Thymus (tissue), 11 donors: Measurements from ENCODE around the gene LGR6. TPM values are rescaled to one million over a fixed set of nuclear protein-coding genes. Genes with fewer than 3 reads are reported as not detected.

ENCODE experiments used
- DNase-seq, 9 donors: peaks; one replicate each; pipeline ENCODE4 v3.0.0-alpha.2; 2013; ENCODE audit warnings: low spot score in 9 of 9, low read depth in 6 of 9, missing footprints in 1 of 9
- H3K27ac ChIP-seq, 2 donors: one replicate each; pipeline ENCODE4 v1.5.1; 2013; ENCODE audit warnings: control low read depth in 1 of 2, low read depth in 1 of 2, low read length in 1 of 2, mild to moderate bottlenecking in 1 of 2, moderate library complexity in 1 of 2
- H3K27me3 ChIP-seq, 2 donors: one replicate each; pipeline ENCODE4 v1.5.1; 2013; ENCODE audit warnings: low read length in 1 of 2; ENCODE audit not compliant: control insufficient read depth in 2 of 2, insufficient read depth in 1 of 2
- H3K36me3 ChIP-seq, 2 donors: one replicate each; pipeline ENCODE4 v1.5.1; 2013; ENCODE audit warnings: low read length in 1 of 2, mild to moderate bottlenecking in 1 of 2, moderate library complexity in 1 of 2; ENCODE audit not compliant: control insufficient read depth in 2 of 2, insufficient read depth in 2 of 2
- H3K4me1 ChIP-seq, 2 donors: one replicate each; pipeline ENCODE4 v1.5.1; 2013; ENCODE audit warnings: low read length in 2 of 2; ENCODE audit not compliant: control insufficient read depth in 2 of 2, insufficient read depth in 2 of 2
- H3K4me3 ChIP-seq, 2 donors: one replicate each; pipeline ENCODE4 v1.5.1; 2013; ENCODE audit warnings: low read length in 2 of 2, control low read depth in 1 of 2, mild to moderate bottlenecking in 1 of 2
- H3K9me3 ChIP-seq, 2 donors: one replicate each; pipeline ENCODE4 v1.5.1; 2013; ENCODE audit warnings: low read length in 1 of 2, mild to moderate bottlenecking in 1 of 2; ENCODE audit not compliant: control insufficient read depth in 2 of 2, insufficient read depth in 1 of 2
- WGBS: extraction: QIAGEN DNeasy Blood & Tissue Kit; methylation state at CpG from one replicate; pipeline ENCODE4 v1.1.7; 2013; 5-methylcytosine and 5-hydroxymethylcytosine counted together
- polyA plus RNA-seq: library from polyadenylated mRNA; stranded (reverse); fragments of 200-250 nt; gene quantifications from one replicate; pipeline ENCODE4 v1.2.3, GENCODE V29; 2013
- total RNA-seq: library from RNA; stranded (reverse); fragments of 120-200 nt; gene quantifications from one replicate; pipeline ENCODE4 v1.2.4, GENCODE V29; 2013
- donor health status: healthy.

Gene LGR6
- total and polyA plus RNA-seq, 2 donors, result 0.05 to 1.0 TPM

DNA sequence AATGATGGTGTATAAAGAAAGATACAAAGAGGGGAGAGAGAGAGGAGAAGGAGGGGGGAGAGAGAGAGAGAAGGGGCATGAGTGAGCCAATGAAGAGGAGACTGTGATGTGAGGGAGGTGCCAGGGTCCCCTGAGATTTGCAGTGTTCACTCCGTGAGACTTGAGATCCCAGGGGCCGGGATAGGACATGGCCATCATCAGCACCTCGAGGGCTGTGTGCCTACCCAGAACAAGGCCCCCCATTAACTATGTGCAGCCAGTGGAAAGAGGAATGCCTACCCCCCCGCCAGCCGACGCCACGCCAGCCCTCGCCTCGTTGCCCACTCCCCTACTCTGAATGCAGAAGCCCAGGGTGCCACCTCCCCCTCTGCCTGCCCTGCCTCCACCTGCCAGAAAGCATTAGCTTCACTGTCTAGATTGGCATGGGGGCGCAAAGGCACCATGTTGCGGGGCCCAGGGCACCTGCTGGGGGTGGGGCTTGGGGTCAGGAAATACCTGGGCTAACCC, 14.8 kb downstream of the LGR6 start:
- 94% methylated on average over 11 of the region's 11 CpGs for WGBS
- Histone ChIP-seq H3K27me3 (peaks cover 0 to 59% of the 10 kb centered on the region in 2 donors), H3K4me3 (no peak overlapping the region), H3K9me3 (peaks cover 0 to 3% of the 10 kb centered on the region in 2 donors), H3K27ac (no peak overlapping the region), H3K4me1 (no peaks in the 10 kb centered on the region), H3K36me3 (no peaks in the 10 kb centered on the region)
- DNase-seq, result no peak

DNA sequence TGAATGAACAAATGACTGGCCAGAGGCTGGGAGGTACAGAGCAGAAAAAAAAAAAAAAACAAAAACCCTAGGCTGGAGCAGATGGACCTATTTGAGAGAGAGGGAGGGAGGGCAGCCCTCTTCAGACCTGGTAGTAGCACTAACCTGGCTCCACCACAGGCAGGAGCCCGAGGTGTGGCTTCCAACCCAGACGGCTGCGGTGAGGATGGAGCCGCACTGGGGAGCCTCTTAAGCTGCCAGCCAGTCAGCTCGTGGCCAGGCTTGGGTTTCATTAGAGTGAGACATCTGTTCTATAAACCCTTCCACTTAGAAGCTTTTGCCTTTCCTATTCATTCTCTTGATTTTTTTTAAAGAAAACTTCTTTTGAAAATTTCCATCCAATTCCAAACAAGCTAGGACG, 16.8 kb downstream of the LGR6 start:
- no peaks in the 10 kb centered on the region for H3K4me1 ChIP-seq
- H3K4me3 ChIP-seq, result no peak overlapping the region
- no peak overlapping the region for H3K27ac ChIP-seq
- H3K36me3 ChIP-seq, result no peaks in the 10 kb centered on the region
- DNase-seq, result no peak
- WGBS, result 58% methylated on average over 6 of the region's 6 CpGs
- H3K27me3 ChIP-seq, result peaks cover 11 to 79% of the 10 kb centered on the region in 2 donors
- H3K9me3 ChIP-seq, result peaks cover 0 to 3% of the 10 kb centered on the region in 2 donors

DNA sequence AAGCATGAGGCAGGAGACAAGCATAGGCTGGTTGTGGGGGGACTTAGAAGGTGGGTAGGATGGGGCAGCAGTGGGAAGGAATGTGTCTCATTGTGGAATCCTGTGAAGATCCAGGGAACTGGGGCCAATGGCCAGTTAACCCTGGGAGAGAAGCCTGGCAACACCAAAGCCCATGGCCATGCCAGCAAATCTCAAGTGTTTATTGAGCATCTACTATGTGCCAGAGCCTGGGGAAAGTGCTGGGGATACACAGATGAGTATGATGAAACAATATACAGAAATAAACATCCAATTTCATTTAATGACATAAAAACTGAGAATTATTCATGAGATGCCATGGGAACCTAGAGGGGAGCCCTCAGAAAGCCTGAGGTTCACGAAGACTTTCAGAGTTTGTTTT, 17.4 kb downstream of the LGR6 start:
- Histone ChIP-seq H3K36me3 (no peaks in the 10 kb centered on the region), H3K4me1 (no peaks in the 10 kb centered on the region), H3K4me3 (no peak overlapping the region), H3K9me3 (peaks cover 0 to 3% of the 10 kb centered on the region in 2 donors), H3K27ac (no peak overlapping the region), H3K27me3 (peaks cover 11 to 85% of the 10 kb centered on the region in 2 donors)
- 100% methylated on average over 1 of the region's 1 CpG for WGBS
- DNase-seq, result no peak

DNA sequence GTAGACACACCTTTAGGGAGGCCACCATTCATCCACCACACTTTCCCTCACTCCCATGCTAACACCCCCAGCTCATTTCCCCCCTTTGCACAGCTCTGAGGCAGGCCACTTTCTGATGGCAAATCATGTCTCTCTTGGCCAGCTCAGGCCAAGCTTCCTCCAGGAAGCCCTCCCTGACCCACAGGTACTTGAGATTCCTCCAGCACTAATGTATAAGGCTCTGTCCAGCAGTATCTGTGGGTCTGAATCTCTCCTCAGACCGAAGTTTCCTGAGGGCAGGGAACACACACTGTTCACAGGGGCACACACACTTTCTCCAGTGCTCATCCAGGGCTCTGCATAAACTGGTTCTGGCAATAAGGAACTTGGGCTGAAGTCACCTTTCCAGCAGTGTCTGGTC, 19.2 kb downstream of the LGR6 start:
- Histone ChIP-seq H3K27me3 (peaks cover 11 to 95% of the 10 kb centered on the region in 2 donors), H3K4me3 (no peak overlapping the region)
- WGBS, result 89% methylated on average over 1 of the region's 1 CpG

DNA sequence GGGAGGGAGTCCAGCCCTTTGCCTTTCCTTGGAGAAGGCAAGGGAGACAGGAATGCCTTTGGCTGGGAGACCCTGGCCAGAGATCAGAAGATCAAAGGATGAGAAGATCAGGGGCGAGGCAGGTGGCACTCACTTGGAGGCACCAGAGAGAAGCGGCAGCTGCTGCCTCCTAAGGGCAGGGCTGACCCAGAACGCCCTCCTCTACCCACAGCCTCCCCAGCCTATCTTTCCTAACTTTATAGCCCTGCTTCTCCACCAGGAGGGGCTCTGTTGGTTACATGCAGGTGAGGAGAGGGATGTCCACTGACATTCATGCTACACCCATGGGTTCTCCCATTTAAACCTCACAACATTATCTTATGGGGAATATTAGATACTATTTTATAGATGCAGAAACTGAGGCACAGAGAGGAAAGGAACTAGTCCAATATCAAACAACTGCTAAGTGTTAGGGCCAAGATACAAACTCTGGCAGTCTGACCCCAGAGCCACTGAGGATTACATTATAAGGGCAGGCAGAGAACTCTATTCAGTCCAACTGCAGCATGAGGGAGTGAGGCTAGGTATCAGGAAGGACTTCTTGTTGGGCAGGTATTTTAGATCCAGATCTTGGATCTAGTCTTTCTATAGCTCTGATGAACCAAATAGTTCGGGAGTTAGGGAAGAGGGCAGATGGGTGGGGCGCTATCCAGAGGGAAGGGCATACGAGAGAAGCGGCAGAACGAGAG, 19.9 kb downstream of the LGR6 start:
- no peak for DNase-seq
- Histone ChIP-seq H3K4me1 (no peaks in the 10 kb centered on the region), H3K27me3 (peaks cover 11 to 95% of the 10 kb centered on the region in 2 donors), H3K27ac (no peak overlapping the region), H3K4me3 (peak overlapping the region in 1 of 2 donors; percentile 36), H3K9me3 (peaks cover 0 to 2% of the 10 kb centered on the region in 2 donors), H3K36me3 (no peaks in the 10 kb centered on the region)
- 50% methylated on average over 8 of the region's 8 CpGs for WGBS

More for the DNA sequence above, 19.2 kb downstream of the LGR6 start:
- DNase-seq, result no peak
- Histone ChIP-seq H3K9me3 (peaks cover 0 to 3% of the 10 kb centered on the region in 2 donors), H3K36me3 (no peaks in the 10 kb centered on the region), H3K4me1 (no peaks in the 10 kb centered on the region), H3K27ac (no peak overlapping the region)

DNA sequence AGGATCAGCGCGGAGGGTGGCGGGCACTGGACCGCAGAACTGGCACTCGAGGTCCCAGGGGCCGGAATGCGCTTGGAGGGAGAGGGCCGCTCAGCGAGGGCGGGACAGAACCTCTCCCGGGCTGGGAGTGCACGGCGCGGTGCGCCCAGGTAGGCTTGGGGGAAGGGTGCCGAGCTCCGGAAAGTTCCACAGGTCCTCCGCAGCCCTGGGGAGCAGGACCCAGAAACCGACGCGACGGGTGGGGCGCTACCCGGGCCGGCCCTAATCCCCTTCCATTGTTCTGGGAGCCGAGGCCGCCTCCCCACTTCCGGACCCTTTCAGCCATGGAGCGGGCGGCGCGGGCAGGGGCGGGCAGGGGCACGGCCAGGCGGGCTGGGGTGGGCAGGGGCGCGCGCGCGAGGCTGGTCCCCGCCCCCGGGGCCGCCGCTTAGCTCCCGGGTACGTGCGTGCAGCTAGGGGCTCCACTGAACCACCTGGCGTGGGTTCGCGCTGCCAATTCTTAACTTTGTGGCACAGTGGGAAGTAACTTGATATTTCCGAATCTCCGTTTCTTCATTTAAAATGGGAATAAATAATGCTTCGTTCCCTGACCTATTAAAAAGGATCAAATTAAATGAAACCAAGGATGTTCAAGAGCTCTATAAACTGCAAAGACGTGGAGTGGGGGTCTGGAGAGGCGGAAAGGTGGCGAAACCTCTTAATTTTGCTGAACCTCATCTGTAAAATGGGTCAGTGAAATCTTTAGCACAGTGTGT, 20.7 kb downstream of the LGR6 start:
- Histone ChIP-seq H3K4me3 (peak overlapping the region in 1 of 2 donors; percentile 36), H3K9me3 (no peaks in the 10 kb centered on the region), H3K4me1 (no peaks in the 10 kb centered on the region), H3K36me3 (no peaks in the 10 kb centered on the region), H3K27ac (no peak overlapping the region), H3K27me3 (peaks cover 11 to 97% of the 10 kb centered on the region in 2 donors)
- WGBS, result 6% methylated on average over 56 of the region's 56 CpGs
- no peak for DNase-seq

DNA sequence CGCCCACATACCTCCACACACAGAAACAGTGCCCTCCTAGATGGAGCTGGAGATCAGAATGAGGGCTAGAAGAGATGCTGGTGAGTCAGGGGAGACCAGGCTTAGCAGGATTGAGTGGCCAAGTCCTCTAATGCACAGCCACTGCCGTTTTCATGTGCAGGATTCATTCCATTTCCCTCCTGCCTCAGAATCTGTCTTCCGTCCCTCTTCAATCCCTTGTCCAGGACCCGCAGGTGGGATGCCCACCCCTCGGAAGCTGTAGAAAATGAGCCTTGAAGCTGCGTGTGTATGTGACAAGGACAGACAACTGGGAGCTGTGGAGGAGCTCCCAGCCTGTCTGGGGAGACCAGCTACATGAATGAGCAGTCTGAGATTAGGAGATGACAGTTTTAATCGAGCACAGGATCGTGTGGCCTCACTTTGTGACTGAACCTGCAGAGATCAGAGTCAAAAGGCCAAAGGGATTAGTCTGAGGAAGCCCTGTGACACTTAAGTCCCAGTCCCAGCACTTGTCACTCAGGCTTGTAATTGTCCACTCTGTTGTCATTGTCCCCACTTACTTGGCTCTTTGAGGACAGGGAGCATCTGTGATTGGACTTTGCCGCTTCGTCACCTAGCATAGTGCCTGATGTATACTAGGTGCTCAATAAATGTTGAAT, 22.0 kb downstream of the LGR6 start:
- Histone ChIP-seq H3K36me3 (no peaks in the 10 kb centered on the region), H3K4me1 (peaks cover 1 to 3% of the 10 kb centered on the region in 2 donors), H3K27me3 (peaks cover 11 to 88% of the 10 kb centered on the region in 2 donors), H3K9me3 (no peaks in the 10 kb centered on the region), H3K4me3 (no peak overlapping the region), H3K27ac (no peak overlapping the region)
- DNase-seq, result no peak
- 88% methylated on average over 10 of the region's 10 CpGs for WGBS

DNA sequence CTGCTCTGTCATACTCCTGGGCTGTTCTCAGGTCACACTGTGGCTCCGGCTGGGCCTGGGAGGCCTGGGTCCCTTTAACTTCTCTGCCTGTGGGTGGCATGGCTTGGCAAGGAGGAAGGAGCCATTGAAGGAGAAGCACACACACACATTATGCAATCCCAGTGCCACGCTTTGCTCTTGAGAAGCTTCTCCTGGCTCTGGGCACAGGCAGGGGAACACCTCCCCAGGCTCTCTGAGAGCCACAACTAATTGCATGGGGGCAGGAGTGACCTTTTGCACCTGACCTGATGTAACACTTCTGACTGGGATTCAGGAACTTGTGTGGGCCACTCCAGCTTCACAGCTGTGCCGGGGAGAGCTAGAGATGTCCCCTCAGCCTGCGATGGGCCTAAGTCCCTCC, 23.1 kb downstream of the LGR6 start:
- H3K9me3 ChIP-seq, result no peaks in the 10 kb centered on the region
- H3K36me3 ChIP-seq, result no peaks in the 10 kb centered on the region
- no peak for DNase-seq
- H3K4me3 ChIP-seq, result no peak overlapping the region
- WGBS, result 93% methylated on average over 4 of the region's 4 CpGs
- peaks cover 11 to 77% of the 10 kb centered on the region in 2 donors for H3K27me3 ChIP-seq
- H3K4me1 ChIP-seq, result peaks cover 12 to 13% of the 10 kb centered on the region in 2 donors
- H3K27ac ChIP-seq, result no peak overlapping the region

DNA sequence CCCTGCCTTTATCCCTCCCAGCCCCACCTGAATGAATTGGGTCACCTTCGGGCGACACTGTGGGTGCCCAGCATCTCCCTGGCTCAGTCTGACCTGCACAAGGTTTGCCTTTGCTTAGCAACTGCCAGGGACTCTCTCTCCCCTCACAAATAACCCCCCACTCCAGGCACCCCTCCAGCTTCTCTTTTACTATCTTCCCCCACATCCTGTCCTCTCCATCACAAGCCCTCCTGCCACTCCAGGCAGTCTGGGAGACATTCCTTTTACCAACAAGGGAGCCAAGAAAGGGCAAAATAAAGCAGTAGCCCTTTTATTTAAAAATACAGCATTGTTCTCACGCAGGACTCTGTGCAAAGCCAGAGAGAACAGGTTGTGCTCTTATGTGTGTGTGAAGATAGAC, 23.9 kb downstream of the LGR6 start:
- WGBS, result 97% methylated on average over 3 of the region's 3 CpGs
- Histone ChIP-seq H3K4me3 (no peak overlapping the region), H3K27ac (no peak overlapping the region), H3K9me3 (no peaks in the 10 kb centered on the region), H3K36me3 (no peaks in the 10 kb centered on the region), H3K27me3 (peaks cover 11 to 69% of the 10 kb centered on the region in 2 donors), H3K4me1 (peaks cover 20 to 21% of the 10 kb centered on the region in 2 donors)
- no peak for DNase-seq
